Adrenal gland (tissue), 12 donors: ENCODE measurements around the gene KCTD3. TPM values are rescaled to one million over a fixed set of nuclear protein-coding genes. Genes with fewer than 3 reads are reported as not detected.

Source experiments
- DNase-seq, 7 donors: peaks; one replicate each; pipeline ENCODE4 v3.0.0-alpha.2; 2019 to 2020
- H3K27ac ChIP-seq, 5 donors: fragments of 200-600 bp; sonication (generic) in 4 of 5; 1 replicate in 3 of 5; 2 replicates in 2 of 5; pipeline versions ENCODE4 v1.5.1 to v1.8.0; 2016 to 2020; ENCODE audit warnings: mild to moderate bottlenecking in 1 of 5
- H3K27me3 ChIP-seq: fragments of 200-600 bp; 2 replicates; pipeline ENCODE4 v1.8.0; 2021
- H3K36me3 ChIP-seq, 2 donors: fragments of 200-600 bp; replicated peaks in 1 of 2; 1 replicate in 1 of 2; 2 replicates in 1 of 2; pipeline versions ENCODE4 v1.5.1 to v1.8.0; 2018 to 2022
- H3K4me1 ChIP-seq, 2 donors: fragments of 200-600 bp; replicated peaks in 1 of 2; 1 replicate in 1 of 2; 2 replicates in 1 of 2; pipeline versions ENCODE4 v1.5.1 to v1.8.0; 2018 to 2021
- H3K4me3 ChIP-seq, 4 donors: fragments of 200-600 bp; sonication (generic) in 3 of 4; one replicate each; pipeline ENCODE4 v1.5.1; 2016 to 2018
- H3K9me3 ChIP-seq, 3 donors: fragments of 200-600 bp; sonication (generic) in 1 of 3; replicated peaks in 1 of 3; 1 replicate in 2 of 3; 2 replicates in 1 of 3; pipeline versions ENCODE4 v1.5.1 to v1.8.0; 2016 to 2021
- POLR2A ChIP-seq, 2 donors: fragments of 450-650 bp; IDR thresholded peaks; one replicate each; pipeline ENCODE4 v1.6.1; 2017; ENCODE audit warnings: antibody characterized with exemption in 2 of 2, mild to moderate bottlenecking in 2 of 2, moderate library complexity in 1 of 2
- WGBS, 4 donors: extraction: QIAGEN DNeasy Blood & Tissue Kit in 2 of 4; methylation state at CpG; one replicate each; pipeline versions ENCODE4 v1.1.5 to v1.1.7; 2013 to 2017; 5-methylcytosine and 5-hydroxymethylcytosine counted together
- intact Hi-C, 2 donors: fragments of 100-400 bp; cut with DNase I; formaldehyde crosslinking; loops; one replicate each; pipeline versions ENCODE4 v1.14.1 to v1.15.0; 2022 to 2023
- polyA plus RNA-seq, 3 donors: library from polyadenylated mRNA; stranded (reverse); fragments of 200-250 nt in 2 of 3; fragments of 350-450 nt in 1 of 3; fragmentation: Illumina TruSeq in 1 of 3; extraction: RNeasy Lipid Tissue Mini Kit (QIAGEN cat#74804) in 1 of 3; gene quantifications; one replicate each; pipeline ENCODE4 v1.2.3, GENCODE V29; 2013 to 2014
- total RNA-seq, 9 donors: library from RNA; depleted of rRNA in 4 of 9; stranded (reverse); fragments of >200 nt in 4 of 9; fragments of 120-200 nt in 1 of 9; fragmentation: NEBNext Ultra II Directional in 1 of 9; extraction: Animal tissue kit (Norgen Biotek cat#: 25700) in 1 of 9; gene quantifications; one replicate each; pipeline versions ENCODE4 v1.1.0 to v1.2.4, GENCODE V29; 2013 to 2023
- TF ChIP-seq, protein P1 (sequence below), 6 experiments: fragments of 450-650 bp in 4 of 6; fragments of 200-600 bp in 2 of 6; sonication (generic) in 1 of 6; IDR thresholded peaks; 1 replicate in 5 of 6; 2 replicates in 1 of 6; pipeline versions ENCODE4 v1.5.1 to v1.8.0; 2016 to 2021; ENCODE audit warnings: antibody characterized with exemption in 6 of 6, mild to moderate bottlenecking in 2 of 6, moderate library complexity in 1 of 6
- donor health status: healthy with polysubstance abuse.
- donor health status: Bipolar disorder and iron deficiency.
- donor health status: DM: yes; HTN: yes; CAD: no.
- donor health status: DM: no; HTN: no; CAD: no.
- donor health status: DM: no; HTN: no; CAD: no.
- donor health status: DM: yes; HTN: yes; CAD: no.

KCTD3 gene
- total and polyA plus RNA-seq, 12 donors, result 78.0 to 169 (median 116) TPM

DNA sequence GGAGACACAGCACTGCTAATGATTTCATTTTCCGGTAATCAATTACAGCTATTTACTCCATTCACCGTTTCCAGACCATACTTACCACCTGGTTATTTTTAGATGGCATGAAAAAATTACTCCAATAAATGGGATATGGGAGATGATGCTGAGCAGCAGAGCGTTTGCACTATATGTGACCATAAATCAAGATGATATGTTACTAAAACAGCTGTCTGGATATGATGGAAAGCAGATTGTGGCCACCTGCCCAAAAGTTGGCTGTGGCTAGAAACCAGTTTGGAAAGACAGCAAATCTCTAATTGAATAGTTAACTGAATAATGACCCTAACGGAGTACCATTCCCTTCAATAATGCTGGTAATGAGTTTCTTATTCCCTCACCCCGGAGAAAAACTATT, 22.5 kb upstream of the KCTD3 start:
- intact Hi-C loops, result no loop called here
- no peaks in the 10 kb centered on the region for H3K27me3 ChIP-seq
- H3K9me3 ChIP-seq, result no peaks in the 10 kb centered on the region
- no peak overlapping the region for H3K27ac ChIP-seq
- DNase-seq, result no peak
- no peaks in the 10 kb centered on the region for H3K36me3 ChIP-seq
- H3K4me1 ChIP-seq, result peaks cover 0 to 26% of the 10 kb centered on the region in 2 donors
- no peak for TF ChIP-seq POLR2A (IDR thresholded peaks at IDR 0.05)
- TF ChIP-seq, protein P1, sequence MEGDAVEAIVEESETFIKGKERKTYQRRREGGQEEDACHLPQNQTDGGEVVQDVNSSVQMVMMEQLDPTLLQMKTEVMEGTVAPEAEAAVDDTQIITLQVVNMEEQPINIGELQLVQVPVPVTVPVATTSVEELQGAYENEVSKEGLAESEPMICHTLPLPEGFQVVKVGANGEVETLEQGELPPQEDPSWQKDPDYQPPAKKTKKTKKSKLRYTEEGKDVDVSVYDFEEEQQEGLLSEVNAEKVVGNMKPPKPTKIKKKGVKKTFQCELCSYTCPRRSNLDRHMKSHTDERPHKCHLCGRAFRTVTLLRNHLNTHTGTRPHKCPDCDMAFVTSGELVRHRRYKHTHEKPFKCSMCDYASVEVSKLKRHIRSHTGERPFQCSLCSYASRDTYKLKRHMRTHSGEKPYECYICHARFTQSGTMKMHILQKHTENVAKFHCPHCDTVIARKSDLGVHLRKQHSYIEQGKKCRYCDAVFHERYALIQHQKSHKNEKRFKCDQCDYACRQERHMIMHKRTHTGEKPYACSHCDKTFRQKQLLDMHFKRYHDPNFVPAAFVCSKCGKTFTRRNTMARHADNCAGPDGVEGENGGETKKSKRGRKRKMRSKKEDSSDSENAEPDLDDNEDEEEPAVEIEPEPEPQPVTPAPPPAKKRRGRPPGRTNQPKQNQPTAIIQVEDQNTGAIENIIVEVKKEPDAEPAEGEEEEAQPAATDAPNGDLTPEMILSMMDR (IDR thresholded peaks at IDR 0.05), result no peak
- no peak overlapping the region for H3K4me3 ChIP-seq
- WGBS, 4 donors, result 78 to 89% (median 87%) methylated on average over 5 of the region's 5 CpGs

DNA sequence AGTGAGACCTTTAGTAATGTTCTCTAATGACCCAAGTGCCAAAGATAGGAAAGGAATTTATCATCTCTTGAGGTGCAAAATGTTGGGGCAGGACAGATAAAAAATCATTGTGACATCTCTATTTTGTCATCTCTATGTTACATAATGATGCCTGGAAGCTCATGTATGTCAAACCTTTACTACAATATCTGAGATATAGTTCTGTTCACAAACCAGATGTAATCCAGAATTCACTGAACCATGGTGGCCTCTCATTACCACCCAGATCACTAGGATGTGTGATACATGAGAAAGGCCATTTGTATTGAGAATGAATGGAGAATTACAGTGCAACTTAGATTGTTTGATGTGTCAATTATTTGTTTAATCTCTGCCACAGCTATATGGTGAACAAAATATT, 22.0 kb upstream of the KCTD3 start:
- no peak overlapping the region for H3K4me3 ChIP-seq
- H3K9me3 ChIP-seq, result no peaks in the 10 kb centered on the region
- intact Hi-C loops, result no loop called here
- no peak for DNase-seq
- no peak for TF ChIP-seq POLR2A (IDR thresholded peaks at IDR 0.05)
- TF ChIP-seq, protein P1 (IDR thresholded peaks at IDR 0.05), result no peak
- no peaks in the 10 kb centered on the region for H3K27me3 ChIP-seq
- H3K36me3 ChIP-seq, result no peaks in the 10 kb centered on the region
- peaks cover 0 to 21% of the 10 kb centered on the region in 2 donors for H3K4me1 ChIP-seq
- no peak overlapping the region for H3K27ac ChIP-seq

DNA sequence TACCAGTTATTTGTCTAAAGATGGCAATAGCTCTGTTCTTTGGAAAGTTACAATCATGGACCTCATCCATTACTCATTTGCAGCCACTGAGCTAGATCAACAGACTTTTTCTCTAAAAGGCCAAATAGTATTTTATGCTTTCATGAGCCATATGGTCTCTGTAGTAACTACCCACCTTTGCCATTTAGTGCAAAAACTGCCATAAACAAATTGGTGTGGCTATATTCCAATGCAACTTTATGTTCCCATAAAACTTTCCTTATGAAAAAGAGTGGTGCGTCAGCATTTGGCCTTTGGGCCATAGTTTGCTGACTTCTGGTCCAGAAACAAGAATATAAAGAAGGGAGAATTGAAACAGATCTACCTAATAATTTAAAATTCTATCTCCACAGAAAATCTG, 20.1 kb upstream of the KCTD3 start:
- TF ChIP-seq POLR2A (IDR thresholded peaks at IDR 0.05), result no peak
- TF ChIP-seq, protein P1 (IDR thresholded peaks at IDR 0.05), result no peak
- no peak overlapping the region for H3K4me3 ChIP-seq
- intact Hi-C loops, result no loop called here
- H3K36me3 ChIP-seq, result no peaks in the 10 kb centered on the region
- peaks cover 0 to 12% of the 10 kb centered on the region in 2 donors for H3K4me1 ChIP-seq
- WGBS, 4 donors, result 88 to 96% (median 94%) methylated on average over 1 of the region's 1 CpG
- no peak for DNase-seq
- H3K27me3 ChIP-seq, result no peaks in the 10 kb centered on the region
- H3K9me3 ChIP-seq, result no peaks in the 10 kb centered on the region
- H3K27ac ChIP-seq, result no peak overlapping the region

DNA sequence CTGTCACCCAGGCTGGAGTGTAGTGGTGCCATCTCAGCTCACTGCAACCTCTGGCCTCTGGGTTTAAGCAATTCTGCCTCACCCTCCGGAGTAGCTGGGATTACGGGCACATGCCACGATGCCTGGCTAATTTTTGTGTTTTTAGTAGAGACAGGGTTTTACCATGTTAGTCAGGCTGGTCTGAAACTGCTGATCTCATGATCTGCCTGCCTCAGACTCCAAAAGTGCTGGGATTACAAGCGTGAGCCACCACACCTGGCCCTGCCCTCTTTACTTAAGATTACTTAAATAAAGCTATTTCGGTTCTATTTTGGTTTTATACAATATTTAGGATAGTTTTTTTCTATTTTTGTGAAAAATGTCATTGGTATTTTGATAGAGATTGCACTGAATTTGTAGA, 15.3 kb upstream of the KCTD3 start:
- intact Hi-C loops, result no loop called here
- no peaks in the 10 kb centered on the region for H3K36me3 ChIP-seq
- no peaks in the 10 kb centered on the region for H3K27me3 ChIP-seq
- no peak overlapping the region for H3K27ac ChIP-seq
- H3K4me1 ChIP-seq, result no peaks in the 10 kb centered on the region
- H3K9me3 ChIP-seq, result no peaks in the 10 kb centered on the region
- no peak for DNase-seq
- WGBS, 4 donors, result 92 to 94% (median 93%) methylated on average over 5 of the region's 5 CpGs
- H3K4me3 ChIP-seq, result no peak overlapping the region
- TF ChIP-seq, protein P1 (IDR thresholded peaks at IDR 0.05), result no peak
- TF ChIP-seq POLR2A (IDR thresholded peaks at IDR 0.05), result no peak
